ENCODE results near the gene EPAS1. TPM values are rescaled to one million over a fixed set of nuclear protein-coding genes. Genes with fewer than 3 reads are reported as not detected.

EPAS1 gene
- total and polyA plus RNA-seq, 9 of the 15 experiments (the other 6 are each of a cell fraction or from before 2014, with no cell fraction given) = 0.25 to 11.2 (median 4.1) TPM

- H3K4me3 ChIP-seq = no peak overlapping the region
- peak overlapping the region in 1 of 2 experiments; percentile 57; a peak in 2 of 4 replicates for H3K9ac ChIP-seq (ENCODE audit: insufficient read depth in 1 of 2, low read depth in 2 of 2, low read length in 2 of 2)
- peaks cover 24 to 62% of the 10 kb centered on the region in 2 experiments for H3K4me1 ChIP-seq (replicated peaks in 1 of 2; ENCODE audit: control insufficient read depth in 2 of 2, insufficient read depth in 2 of 2, low read length in 2 of 2)
- no peaks in the 10 kb centered on the region for H3K9me3 ChIP-seq (replicated peaks; ENCODE audit: control insufficient read depth, insufficient read depth, low read depth, low read length)
- ChIA-PET POLR2A (interaction anchor here (1.0 to 2.6 kb wide), 7 partner anchors 8 to 23 kb away, joined by 3 to 9 read pairs (median 6); partner anchors contain the start of gene EPAS1), CTCF (ENCODE audit: low intra/inter-chr PET ratio) (no interaction called here)
- WGBS (ENCODE audit: insufficient coverage, low coverage, missing lambda C conversion rate) = 18% methylated on average over 3 of the region's 3 CpGs
- no peaks in the 10 kb centered on the region for H3K36me3 ChIP-seq (ENCODE audit: control insufficient read depth, insufficient read depth, low read length)
- intact Hi-C loops (cut with micrococcal nuclease) (loop anchor here (10.0 kb wide), 1 partner anchor 118 kb away; no protein-coding TSS in a partner anchor), in situ Hi-C loops (cut with MboI) (no loop called here)
- no TSS peak for BruUV-seq (replicated peaks)
- FAIRE-seq (no peak), ATAC-seq (no peak), DNase-seq (ENCODE audit: extremely low read depth in 1 of 4, low spot score in 3 of 4) (no peak)
- no peaks in the 10 kb centered on the region for H4K20me1 ChIP-seq (replicated peaks; ENCODE audit: control insufficient read depth, insufficient read depth, low read length)
- peak overlapping the region; percentile 55 for H3K4me2 ChIP-seq (ENCODE audit: insufficient read depth, low read length)
- H3K9me1 ChIP-seq (ENCODE audit: control insufficient read depth, insufficient read depth, low read length) = peaks cover 10% of the 10 kb centered on the region
- H3K27me3 ChIP-seq (ENCODE audit: control insufficient read depth in 2 of 2, insufficient read depth in 2 of 2, low read length in 2 of 2) = no peaks in the 10 kb centered on the region
- H3K79me2 ChIP-seq (ENCODE audit: control insufficient read depth, insufficient read depth, low read length) = peaks cover 4% of the 10 kb centered on the region; the same call in 1 of the 3 replicates
- H3K27ac ChIP-seq (ENCODE audit: extremely low read depth, low read depth, low read length) = peak overlapping the region; percentile 86
- H2AFZ ChIP-seq (ENCODE audit: low read depth, low read length) = no peak overlapping the region
- TF ChIP-seq DDX20 (tag; IDR thresholded peaks at IDR 0.05; ENCODE audit: low read depth) = 0 out of 2 replicates have a peak, but pooled peaks have one; percentile 11
- no peak for TF ChIP-seq ZNF583 (CRISPR knock-in tag; IDR thresholded peaks at IDR 0.05)
- TF ChIP-seq HNRNPL (IDR thresholded peaks at IDR 0.05; ENCODE audit: low read depth, low read length) = no peak
- TF ChIP-seq ZNF143 (CRISPR knock-in tag; IDR thresholded peaks at IDR 0.05) = no peak
- peak; percentile 36; the same call in 1 of the 2 replicates for TF ChIP-seq ZBTB40 (IDR thresholded peaks at IDR 0.05)
- no peak for TF ChIP-seq ZBTB40 (CRISPR knock-in tag; IDR thresholded peaks at IDR 0.05)
- TF ChIP-seq FOSL1 (tag; conservative IDR thresholded peaks at IDR 0.05) = peak; percentile 42; the same call in 1 of the 2 replicates
- TF ChIP-seq ATF6 (CRISPR knock-in tag; IDR thresholded peaks at IDR 0.05) = 0 out of 2 replicates have a peak, but pooled peaks have one; percentile 52
- TF ChIP-seq NFRKB (IDR thresholded peaks at IDR 0.05; ENCODE audit: low read depth) = peak; percentile 78; the same call in 1 of the 2 replicates
- TF ChIP-seq FOXK2 (conservative IDR thresholded peaks at IDR 0.05 in 1 of 2, IDR thresholded peaks at IDR 0.05 in 1 of 2; ENCODE audit: low read depth in 2 of 2) = 0 out of 4 replicates have a peak, but pooled peaks of 1 of the 2 experiments have one; percentile 24
- TF ChIP-seq ZNF644 (tag; IDR thresholded peaks at IDR 0.05; ENCODE audit: low read depth) = 0 out of 2 replicates have a peak, but pooled peaks have one; percentile 0
Measured at GRCh38 chr2:46317094-46317486, 19.9 kb downstream of the EPAS1 start.
